Hematopoietic multipotent progenitor cell treated with erythropoietin and hydrocortisone succinate and interleukin-3 and kit ligand, for 15 days (in vitro differentiated cells): ENCODE results near the gene ICOSLG.
"Not testable (repeated sequence)": the region's sequence is repeated elsewhere in the genome, so short reads cannot be mapped to it uniquely, and the experiment has no call there.

Source experiments
- DNase-seq: peaks from one replicate; pipeline ENCODE4 v3.0.0-alpha.2; 2015; ENCODE audit warnings: low spot score

ICOSLG gene

GRCh38 chr21:44176127-44176526 is 64.6 kb downstream of the ICOSLG start:
- not testable (repeated sequence) for DNase-seq

- not testable (repeated sequence) for DNase-seq
Measured at GRCh38 chr21:44175189-44175588, 65.6 kb downstream of the ICOSLG start.
